Stimulated activated CD4-positive, alpha-beta T cell treated with anti-CD3 and anti-CD28 coated beads, Interleukin-2, amount 100 ng/mL, for 4 hours (primary cell): Measurements from ENCODE around the gene HUNK.
"Not testable (repeated sequence)": the region's sequence is repeated elsewhere in the genome, so short reads cannot be mapped to it uniquely, and the experiment has no call there.

Experiments used
- DNase-seq: peaks from one replicate; pipeline ENCODE4 v3.0.0-alpha.2; 2020; ENCODE audit warnings: low read depth

Gene HUNK

DNA sequence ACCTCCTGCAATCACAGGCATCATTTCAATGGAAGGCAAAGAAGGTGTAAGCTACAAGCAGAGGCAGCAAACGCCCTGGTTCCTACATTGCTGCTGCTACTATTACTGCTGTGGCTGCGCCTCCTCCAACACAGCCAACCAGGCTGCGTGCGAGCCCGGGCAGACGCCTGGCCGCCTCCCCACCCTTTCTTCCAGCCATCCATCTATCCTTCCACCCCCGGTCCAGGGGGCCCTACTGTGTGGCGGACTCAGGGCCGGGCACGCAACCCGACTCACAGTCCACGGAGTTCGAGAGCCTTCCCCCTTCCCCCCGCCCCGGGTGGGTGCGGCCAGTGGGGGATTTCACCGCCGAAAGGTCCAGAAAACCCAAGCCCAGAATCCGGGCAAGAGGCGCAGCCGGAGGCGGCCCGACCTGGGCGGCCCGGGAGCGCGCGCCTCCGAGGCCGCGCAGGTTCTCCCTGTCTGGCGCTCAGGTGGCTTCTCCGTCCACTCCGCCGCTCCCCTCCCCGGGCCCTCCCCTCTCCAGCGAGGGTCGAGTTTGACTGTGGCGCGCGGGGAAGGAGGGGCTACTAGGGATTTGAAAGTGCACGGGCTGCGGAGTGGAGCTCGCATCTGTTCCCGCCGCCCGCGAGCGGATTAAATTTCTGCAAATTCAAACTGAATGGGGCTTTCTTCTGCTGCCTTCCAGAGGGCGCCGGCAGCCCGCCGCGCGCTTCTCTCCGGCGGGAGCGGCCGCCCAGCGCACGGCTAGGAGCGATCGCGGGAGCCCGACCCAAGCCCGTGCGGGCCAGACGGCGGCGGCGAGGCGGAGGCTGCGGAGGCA, at the start of gene HUNK:
TSS of gene HUNK (plus strand) at position 569 of the 823 bp plus-strand sequence. CDS start 655 bp downstream, outside the sequence.
- no peak for DNase-seq

DNA sequence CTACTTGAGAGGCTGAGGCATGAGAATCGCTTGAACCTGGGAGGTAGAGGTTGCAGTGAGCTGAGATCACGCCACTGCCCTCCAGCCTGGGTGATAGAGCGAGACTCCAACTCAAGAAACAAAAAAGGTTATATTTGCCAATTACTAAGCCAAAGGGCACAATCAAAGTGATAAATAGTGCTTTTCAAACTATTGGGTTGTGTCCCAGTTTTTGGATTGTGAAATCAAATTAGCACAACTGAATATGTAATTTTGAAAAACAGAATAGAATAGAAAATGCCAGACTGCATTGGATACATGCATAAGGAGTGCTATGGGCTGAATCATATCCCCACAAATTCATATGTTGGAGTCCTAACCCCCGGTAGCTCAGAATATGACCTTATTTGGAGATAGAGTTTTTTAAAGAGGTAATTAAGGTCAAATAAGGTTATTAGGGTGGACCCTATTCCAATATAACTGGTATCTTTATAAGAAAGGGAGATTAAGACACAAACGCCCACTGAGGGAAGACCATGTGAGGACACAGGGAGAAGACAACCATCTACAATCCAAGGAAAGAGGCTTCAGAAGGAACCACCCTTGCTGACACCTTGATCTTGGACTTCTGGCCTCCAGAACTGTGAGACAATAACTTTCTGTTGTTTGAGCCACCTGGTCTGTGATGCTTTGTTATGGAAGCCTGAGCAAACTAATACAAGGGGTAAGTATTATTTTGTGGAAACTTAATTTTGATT, 42.9 kb upstream of the HUNK start:
- no peak for DNase-seq

DNA sequence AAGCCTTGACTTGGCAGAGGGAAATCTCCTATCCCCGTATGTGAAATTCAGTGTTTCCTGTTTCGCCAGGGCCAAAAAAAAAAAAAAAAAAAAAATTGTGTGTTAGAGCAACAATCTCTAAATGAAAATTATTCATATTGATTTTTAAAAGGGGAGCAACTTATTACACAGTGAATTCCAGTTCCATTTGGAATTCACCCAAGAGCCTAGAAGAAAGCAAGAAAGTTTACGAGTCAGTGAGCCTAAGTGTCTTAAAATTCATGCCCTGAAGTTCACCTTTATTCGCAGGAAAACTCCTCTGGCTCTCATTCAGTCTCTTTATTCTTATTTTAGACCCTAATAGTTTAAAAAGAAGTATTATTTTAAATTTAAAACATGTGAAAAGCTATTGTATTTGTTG, 42.1 kb upstream of the HUNK start:
- no peak for DNase-seq

DNA sequence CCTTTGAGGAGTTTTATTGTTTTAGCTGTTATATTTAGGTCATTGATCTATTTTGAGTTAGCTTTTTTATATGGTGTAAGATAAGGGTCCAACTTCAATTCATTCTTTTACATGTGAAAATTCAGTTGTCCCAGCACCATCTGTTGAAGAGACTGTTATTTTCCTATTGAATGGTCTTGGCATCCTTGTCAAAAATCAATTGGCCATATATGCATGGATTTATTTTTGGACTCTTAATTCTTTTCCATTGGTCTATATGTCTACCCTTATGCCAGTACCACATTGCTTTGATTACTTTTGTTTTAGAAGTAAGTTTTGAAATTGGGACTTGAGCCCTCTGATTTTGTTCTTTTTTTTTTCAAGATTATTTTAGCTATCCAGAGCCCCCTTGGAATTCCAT, 35.8 kb upstream of the HUNK start:
- no peak for DNase-seq

DNA sequence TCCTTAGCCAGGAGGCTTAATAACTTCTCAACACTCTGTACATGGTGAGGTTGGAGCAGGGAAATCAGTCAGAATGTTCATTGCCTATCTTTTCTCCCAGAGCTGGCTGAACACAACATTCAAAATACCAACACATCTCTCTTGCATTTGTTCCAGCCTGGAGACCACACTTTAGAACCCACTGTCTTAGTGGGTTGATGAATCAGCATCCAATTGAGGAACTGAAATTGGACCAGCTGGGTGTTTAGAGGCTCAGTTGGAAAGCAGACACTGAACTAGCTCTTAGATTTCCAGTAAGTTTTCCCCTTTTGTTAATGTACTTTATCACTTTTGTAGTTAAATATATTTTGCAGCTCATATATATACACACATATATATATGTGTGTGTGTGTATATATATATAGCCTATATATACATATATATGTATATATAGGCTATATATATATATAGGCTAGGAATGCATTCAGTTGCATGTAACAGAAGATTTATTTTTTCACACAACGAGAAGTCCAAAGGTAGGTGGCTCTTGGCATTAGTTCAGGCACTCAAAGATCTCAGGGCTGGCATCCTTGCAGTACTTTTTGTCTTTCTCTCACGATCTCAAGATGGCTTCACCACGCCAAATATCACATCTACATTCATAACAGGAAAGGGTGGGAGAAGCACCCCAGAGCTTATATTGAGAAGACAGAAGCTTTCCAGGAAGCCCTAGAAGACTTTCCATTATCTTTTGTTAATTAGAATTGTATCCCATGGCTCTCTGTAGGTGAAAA, 35.0 kb upstream of the HUNK start:
- DNase-seq: no peak

DNA sequence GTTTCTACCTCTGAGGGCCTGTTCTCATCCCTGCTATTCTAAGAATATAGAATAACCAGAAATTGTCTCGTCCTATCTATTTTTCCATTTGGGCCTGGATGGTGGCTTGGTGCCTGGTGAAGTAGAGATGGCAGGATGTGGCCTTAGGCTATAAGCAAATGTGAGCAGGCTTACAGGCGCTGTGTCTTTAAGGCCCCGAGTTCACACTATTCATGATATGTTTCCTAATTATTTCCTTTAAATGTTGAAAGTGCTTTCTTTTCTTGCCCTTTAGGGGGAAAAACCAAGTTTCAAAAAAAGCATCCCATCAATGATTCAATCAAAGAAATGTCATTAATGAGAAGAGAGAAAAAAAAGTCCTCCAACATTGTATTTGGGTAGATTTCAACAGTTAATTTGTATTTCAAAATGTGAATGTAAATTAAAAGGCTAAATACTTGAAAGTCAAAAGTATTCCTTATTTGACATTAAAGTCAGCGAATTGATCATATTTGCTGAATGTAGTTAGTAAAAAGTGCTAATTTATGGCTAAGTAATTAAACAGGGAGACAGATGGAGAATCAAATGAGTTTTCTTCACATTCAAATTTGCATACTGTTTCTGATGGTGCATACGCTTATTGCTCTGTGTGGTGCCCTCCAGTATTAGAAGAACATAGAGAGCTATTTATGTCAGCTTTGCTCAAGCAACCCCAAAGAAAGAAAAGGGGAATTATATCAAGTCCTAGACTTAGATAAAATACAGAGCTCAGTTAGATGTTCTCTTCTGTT, 34.0 kb upstream of the HUNK start:
- DNase-seq: no peak

DNA sequence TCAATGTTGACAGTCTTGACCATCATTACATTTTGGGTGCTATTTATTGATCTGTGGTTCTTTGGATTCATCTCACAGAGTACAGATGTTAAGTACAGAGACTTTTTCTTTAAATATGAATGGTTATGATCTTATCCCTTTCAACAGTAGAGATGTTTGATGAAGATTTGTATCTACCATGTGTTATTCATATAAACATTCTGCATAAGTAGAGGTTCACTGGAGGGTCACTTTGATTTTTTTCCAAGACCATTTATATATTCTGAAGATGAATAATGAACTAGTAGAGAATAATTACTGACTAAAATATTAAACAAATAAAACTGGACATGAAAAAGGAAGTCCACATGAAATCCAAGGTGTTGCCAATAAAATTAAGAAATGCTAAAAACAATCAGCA, 28.6 kb upstream of the HUNK start:
- no peak for DNase-seq

DNA sequence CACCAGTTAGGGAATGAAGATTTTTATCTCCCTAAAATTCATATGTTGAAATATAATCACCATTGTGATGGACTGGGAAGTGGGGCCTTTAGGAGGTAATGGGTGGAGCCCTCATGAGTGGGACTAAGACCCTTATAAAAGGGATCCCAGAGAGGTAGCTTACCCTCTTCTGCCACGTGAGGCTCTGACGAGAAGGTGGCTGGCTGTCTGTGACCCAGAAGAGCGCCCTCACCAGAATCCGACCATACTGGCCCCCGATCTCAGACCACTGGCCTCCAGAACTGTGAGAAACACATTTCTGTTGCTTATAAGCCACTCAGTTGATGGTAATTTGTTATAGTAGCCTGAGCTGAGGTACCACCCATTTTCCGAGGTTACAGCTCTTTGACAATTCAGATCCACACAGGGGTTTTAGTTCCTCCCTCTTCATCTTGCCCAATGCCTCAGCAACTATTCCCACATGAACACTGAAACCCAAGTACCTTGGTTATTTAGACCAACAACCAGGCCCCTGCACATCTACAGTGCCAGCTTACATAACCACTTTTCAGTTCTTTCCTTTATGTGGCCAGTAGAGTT, 27.6 kb upstream of the HUNK start:
- DNase-seq: no peak

DNA sequence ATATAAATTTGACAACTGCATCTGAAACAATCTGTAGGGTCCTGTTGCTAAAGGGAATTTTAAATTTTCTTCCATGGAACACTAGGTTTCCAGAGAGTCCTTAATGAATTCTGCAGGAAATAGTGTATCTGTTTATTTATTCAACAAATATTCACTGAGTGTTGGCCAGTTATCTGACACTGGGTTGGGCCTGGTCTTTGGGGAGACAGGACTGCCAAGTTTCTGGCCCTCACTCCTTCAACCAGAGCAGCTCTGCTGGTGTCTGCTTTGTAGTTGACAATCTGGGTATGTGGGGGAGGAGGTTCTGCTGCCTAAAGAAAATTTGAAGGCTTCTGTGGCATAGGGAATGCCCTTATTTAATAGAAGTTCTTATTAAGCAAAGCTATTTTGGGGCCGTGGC, 26.1 kb upstream of the HUNK start:
- no peak for DNase-seq

DNA sequence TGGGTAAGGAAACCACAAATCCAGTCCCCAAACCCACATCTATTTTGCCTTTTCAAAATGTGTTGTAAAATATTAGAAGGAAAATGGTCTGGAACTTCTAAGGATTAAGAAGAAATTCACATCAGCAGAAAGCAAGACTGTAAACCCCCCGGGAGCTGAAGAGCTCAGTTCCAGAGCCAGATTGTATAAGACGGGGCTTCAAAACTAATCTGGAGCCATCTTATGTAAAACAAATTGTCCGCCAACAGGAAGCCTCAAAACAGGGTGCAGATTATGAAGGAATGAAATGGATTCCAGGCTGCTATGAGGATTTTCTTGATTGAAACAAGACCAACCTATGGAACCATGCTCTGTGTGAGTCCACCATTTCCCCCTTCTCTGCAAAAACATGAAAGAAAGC, 25.1 kb upstream of the HUNK start:
- no peak for DNase-seq

DNA sequence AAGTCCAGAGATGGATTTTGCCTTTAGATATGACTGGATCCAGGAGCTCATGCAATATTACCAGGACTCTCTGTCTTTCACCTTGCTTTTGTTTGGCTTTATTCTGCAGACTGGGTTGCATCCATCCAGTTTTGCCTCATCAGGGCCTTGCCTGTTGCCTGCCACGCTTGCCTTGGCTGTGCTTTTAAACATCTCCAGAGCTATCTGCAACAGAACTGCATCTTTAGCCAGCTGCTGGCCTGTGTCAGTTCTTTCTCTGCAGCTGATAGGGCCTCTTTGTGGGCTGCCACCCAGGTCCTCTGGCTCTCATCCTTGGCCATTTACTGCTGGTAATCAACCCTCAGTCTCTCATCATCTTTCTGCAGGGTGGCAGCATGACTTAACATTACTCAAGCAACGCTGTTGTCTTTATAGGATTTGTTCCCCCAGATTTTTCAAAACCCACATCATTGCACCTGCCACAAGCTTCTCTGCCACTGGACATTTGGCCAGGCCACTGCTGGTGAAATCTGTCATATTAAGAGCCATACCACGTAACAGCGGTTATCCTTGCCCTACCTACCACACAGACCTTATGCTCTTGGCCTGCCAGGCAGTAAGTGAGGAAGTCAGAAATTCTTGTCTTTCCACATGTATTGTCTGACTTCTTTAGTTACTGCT, 24.4 kb upstream of the HUNK start:
- no peak for DNase-seq

DNA sequence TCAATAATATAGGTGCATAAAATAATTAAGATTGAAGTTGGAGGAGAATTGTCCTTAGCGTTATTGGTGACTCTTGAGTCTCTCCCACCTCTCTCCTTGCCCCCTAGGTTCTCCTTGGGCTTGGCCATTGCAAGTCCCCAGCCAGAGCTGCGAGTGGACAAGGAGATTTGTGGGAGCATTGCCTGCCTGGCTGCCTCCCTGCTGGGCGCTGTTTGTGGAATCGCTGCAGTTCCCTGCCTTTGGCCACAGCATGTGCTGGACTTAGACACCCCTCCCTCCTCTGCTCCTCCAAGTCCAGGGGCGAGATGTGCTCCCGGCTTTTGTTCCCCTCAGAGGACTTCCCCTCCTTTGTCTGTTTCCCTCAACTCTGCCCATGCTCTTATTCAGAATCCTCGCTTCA, 21.9 kb upstream of the HUNK start:
- DNase-seq: no peak

DNA sequence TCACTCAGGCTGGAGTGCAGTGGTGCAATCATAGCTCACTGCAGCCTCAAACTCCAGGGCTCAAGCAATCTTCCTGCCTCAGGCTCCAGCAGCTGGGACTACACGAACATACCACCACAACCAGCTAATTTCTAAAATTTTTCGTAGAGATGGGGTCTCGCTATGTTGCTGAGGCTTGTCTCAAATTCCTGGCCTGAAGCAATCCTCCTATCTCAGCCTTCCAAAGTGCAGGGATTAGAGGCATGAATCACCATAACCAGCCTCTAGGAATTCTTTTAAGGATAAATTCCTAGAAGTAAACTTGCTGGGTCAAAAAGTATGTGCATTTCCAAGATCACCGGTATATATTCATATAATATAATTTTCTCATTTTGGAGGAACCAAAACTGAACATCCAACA, 17.6 kb upstream of the HUNK start:
- no peak for DNase-seq

DNA sequence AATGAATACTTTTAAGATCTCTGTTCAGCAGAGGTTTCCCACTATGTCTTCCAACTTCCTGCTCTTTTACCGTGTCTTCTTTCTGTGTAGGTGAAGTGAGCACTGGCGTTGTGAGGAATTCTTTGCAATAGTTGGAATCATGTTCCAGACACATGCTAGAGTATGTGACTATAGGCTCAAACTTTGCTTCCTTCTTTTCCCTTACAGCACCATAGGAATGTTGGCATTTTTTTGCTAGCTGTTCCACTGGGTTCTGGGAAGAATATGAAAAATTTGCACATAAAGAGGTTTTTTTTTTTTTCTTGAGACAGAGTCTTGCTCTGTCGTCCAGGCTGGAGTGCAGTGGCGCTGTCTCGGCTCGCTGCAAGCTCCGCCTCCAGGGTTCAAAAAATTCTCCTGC, 15.7 kb upstream of the HUNK start:
- no peak for DNase-seq

DNA sequence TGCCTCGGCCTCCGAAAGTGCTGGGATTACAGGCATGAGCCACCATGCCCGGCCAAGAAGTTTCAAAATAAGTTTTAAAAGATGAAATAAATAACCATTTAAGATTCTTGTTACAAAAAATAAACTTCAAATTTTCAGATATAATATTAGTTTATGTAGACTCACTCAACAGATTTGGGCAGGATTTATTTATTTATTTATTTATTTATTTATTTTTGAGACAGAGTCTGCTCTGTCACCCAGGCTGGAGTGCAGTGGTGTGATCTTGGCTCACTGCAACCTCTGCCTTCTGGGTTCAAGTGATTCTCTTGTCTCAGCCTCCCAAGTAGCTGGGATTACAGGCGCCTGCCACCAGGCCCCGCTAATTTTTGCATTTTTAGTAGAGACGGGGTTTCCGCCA, 15.2 kb upstream of the HUNK start:
- not testable (repeated sequence) for DNase-seq

DNA sequence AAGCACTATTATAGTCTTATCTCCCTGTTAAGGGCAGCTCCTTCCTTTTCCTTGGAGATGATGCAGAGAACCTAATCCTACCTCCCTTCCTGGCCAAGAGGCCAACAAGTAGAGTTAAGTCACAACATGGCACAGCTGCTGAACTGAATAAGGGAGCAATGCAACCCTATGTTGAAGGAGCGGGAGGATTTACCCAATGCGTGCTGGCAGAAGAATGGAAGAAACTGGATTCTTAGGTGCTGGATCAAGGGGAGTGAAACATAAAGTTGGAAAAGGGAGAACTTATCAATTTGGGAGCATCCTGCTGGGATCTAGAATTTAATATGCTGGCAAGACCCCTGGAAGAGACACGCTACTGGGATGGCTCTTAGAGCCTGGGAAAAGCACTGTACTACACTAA, 12.0 kb upstream of the HUNK start:
- no peak for DNase-seq

DNA sequence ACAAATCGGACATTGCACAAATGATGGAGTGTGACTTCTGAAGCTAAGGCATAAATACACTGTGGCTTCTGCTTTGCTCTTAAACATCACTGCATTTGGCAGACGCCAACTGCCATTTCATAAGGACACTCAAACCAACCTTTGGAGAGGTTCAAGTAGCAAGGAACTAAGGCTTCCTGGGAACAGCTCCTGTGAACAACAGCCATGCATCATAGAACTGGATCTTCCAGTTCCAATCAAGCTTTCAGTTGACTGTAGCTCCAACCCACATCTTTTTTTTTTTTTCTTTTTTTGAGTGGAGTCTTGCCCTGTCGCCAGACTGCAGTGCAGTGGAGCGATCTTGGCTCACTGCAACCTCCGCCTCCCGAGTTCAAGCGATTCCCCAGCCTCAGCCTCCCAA, 10.7 kb upstream of the HUNK start:
- DNase-seq: no peak

DNA sequence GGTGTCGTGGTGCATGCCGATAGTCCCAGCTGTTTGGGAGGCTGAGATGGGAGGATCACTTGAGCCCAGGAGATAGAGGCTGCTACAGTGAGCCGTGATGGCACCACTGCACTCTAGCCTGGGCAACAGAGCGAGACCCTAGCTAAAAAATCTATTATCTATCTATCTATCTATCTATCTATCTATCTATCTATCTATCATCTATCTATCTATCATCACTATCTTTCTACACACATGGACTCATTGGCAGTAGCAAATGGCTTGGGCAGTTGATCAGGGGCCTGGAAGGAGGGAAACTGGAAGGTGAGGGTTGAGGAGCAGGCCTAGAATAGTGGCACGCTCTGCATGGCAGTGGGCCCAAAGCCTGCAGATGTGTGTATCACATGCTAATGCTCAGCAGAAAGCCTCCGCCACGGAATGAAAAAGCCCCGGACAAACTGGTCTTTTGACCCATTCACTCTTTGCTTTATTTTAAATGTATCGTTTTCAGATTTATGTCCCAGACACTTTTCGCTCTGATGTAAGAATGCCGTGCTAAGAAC, 7.3 kb upstream of the HUNK start:
- DNase-seq: no peak

DNA sequence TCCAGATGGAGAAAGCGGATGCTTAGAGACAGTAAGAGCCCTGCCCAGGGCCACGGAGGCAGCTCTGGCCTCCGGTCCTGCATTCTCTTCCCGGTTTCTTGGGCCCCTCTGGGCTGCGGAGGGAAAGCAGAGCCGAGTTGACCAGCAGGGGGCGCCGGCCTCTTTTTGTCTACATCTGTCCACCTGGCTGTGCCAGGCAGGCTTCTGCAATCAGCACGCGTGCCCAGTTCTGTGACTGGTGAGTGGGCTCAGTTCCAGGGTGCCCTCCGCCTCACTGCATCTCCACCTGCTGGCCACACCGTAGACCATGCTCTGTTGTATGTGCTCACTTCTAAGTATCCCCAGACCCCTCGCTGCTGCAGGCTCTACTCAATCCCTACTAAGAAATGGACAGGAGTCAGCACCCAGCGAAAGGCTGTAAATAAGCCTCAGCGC, 6.7 kb upstream of the HUNK start:
- DNase-seq: peak; percentile 45

DNA sequence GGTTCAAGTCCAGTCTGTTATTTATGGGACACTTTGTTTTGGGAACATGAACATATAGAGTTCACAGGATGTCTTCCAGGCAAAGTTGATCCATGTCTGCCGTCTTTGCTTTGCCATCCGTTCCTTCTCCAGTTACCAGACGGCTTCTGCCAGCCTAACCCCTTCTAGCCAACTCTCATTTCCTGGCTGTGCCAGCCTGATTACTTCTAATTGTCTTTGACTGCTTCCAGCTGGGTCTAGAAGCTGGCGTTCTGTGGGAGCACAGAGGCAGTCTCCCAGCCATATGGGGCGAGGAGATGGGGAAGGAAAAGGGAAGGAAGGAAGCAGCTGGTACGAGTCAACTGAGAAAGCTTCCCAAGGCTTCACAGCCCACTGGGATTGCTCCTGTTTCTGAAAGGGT, 3.1 kb upstream of the HUNK start:
- DNase-seq: no peak
